Stomach (tissue), 4 donors: Measurements from ENCODE around the gene CADM4.

Experiments
- EP300 ChIP-seq: sonication (generic); formaldehyde crosslinking; IDR thresholded peaks from one replicate; pipeline ENCODE4 v1.6.1; 2017; ENCODE audit warnings: antibody characterized with exemption
- TF ChIP-seq, protein P1 (sequence below), 7 experiments: fragments of 450-650 bp in 4 of 7; fragments of 200-600 bp in 3 of 7; sonication (generic) in 3 of 7; IDR thresholded peaks; one replicate each; pipeline ENCODE4 v1.5.1; 2016 to 2019; ENCODE audit warnings: antibody characterized with exemption in 7 of 7, control low read depth in 2 of 7, mild to moderate bottlenecking in 1 of 7

DNA sequence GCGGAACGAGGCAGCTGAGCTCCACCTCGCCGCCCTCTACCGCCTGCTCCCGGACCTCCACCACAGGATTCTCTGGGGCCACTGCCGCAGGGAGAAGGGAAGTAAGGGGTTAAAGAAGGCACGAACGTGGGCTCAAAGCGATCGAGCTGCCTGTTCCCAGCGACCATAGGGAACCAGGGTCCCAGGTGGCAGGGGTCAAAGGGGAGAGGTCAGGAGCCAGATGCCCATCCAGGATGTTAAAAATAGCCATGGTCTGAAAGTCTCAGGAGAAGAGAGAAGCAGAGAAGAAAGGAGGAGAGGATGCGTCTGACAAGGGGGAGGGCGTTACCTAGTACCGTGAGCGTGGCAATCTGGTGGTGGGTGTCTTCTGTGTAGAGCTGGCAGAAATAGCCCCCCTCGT lies 12.8 kb downstream of the CADM4 start:
- no peak for TF ChIP-seq EP300
- TF ChIP-seq, protein P1, sequence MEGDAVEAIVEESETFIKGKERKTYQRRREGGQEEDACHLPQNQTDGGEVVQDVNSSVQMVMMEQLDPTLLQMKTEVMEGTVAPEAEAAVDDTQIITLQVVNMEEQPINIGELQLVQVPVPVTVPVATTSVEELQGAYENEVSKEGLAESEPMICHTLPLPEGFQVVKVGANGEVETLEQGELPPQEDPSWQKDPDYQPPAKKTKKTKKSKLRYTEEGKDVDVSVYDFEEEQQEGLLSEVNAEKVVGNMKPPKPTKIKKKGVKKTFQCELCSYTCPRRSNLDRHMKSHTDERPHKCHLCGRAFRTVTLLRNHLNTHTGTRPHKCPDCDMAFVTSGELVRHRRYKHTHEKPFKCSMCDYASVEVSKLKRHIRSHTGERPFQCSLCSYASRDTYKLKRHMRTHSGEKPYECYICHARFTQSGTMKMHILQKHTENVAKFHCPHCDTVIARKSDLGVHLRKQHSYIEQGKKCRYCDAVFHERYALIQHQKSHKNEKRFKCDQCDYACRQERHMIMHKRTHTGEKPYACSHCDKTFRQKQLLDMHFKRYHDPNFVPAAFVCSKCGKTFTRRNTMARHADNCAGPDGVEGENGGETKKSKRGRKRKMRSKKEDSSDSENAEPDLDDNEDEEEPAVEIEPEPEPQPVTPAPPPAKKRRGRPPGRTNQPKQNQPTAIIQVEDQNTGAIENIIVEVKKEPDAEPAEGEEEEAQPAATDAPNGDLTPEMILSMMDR (IDR thresholded peaks at IDR 0.05) = no peak
